ENCODE data around the gene SH3RF3. TPM values are rescaled to one million over a fixed set of nuclear protein-coding genes. Genes with fewer than 3 reads are reported as not detected.

SH3RF3 gene
- polyA plus RNA-seq, 4 donors = 4.5 to 6.4 (median 5.7) TPM

GRCh38 chr2:109136542-109136941 is 7.5 kb downstream of the SH3RF3 start:
- DNase-seq (ENCODE audit: low read depth in 4 of 4, low spot score in 2 of 4) = no peak

GRCh38 chr2:109137616-109138015 is 8.6 kb downstream of the SH3RF3 start:
- no peak for DNase-seq (ENCODE audit: low read depth in 4 of 4, low spot score in 2 of 4)

- DNase-seq (ENCODE audit: low read depth in 4 of 4, low spot score in 2 of 4) = no peak
Measured at GRCh38 chr2:109138449-109138848, 9.4 kb downstream of the SH3RF3 start.

- DNase-seq (ENCODE audit: low read depth in 4 of 4, low spot score in 2 of 4) = no peak
Measured at GRCh38 chr2:109139002-109139401, 10.0 kb downstream of the SH3RF3 start.

- no peak for DNase-seq (ENCODE audit: low read depth in 4 of 4, low spot score in 2 of 4)
Measured at GRCh38 chr2:109139865-109140396, 10.9 kb downstream of the SH3RF3 start.

GRCh38 chr2:109141006-109141600 is 12.1 kb downstream of the SH3RF3 start:
- DNase-seq (ENCODE audit: low read depth in 4 of 4, low spot score in 2 of 4) = no peak

GRCh38 chr2:109141727-109142283 is 12.8 kb downstream of the SH3RF3 start:
- DNase-seq (ENCODE audit: low read depth in 4 of 4, low spot score in 2 of 4) = no peak

GRCh38 chr2:109142416-109143210 is 13.6 kb downstream of the SH3RF3 start:
- DNase-seq (ENCODE audit: low read depth in 4 of 4, low spot score in 2 of 4) = no peak

GRCh38 chr2:109143214-109144187 is 14.5 kb downstream of the SH3RF3 start:
- DNase-seq (ENCODE audit: low read depth in 4 of 4, low spot score in 2 of 4) = no peak

GRCh38 chr2:109144271-109144670 is 15.3 kb downstream of the SH3RF3 start:
- no peak for DNase-seq (ENCODE audit: low read depth in 4 of 4, low spot score in 2 of 4)

- DNase-seq (ENCODE audit: low read depth in 4 of 4, low spot score in 2 of 4) = no peak
Measured at GRCh38 chr2:109144721-109145120, 15.7 kb downstream of the SH3RF3 start.

GRCh38 chr2:109145286-109145685 is 16.3 kb downstream of the SH3RF3 start:
- DNase-seq (ENCODE audit: low read depth in 4 of 4, low spot score in 2 of 4) = no peak

- no peak for DNase-seq (ENCODE audit: low read depth in 4 of 4, low spot score in 2 of 4)
Measured at GRCh38 chr2:109147405-109147804, 18.4 kb downstream of the SH3RF3 start.

- no peak for DNase-seq (ENCODE audit: low read depth in 4 of 4, low spot score in 2 of 4)
Measured at GRCh38 chr2:109148117-109148746, 19.2 kb downstream of the SH3RF3 start.

GRCh38 chr2:109148991-109149645 is 20.1 kb downstream of the SH3RF3 start:
- DNase-seq (ENCODE audit: low read depth in 4 of 4, low spot score in 2 of 4) = no peak

- no peak for DNase-seq (ENCODE audit: low read depth in 4 of 4, low spot score in 2 of 4)
Measured at GRCh38 chr2:109150559-109150958, 21.6 kb downstream of the SH3RF3 start.

- DNase-seq (ENCODE audit: low read depth in 4 of 4, low spot score in 2 of 4) = no peak
Measured at GRCh38 chr2:109151519-109151918, 22.5 kb downstream of the SH3RF3 start.

GRCh38 chr2:109153005-109153784 is 24.2 kb downstream of the SH3RF3 start:
- no peak for DNase-seq (ENCODE audit: low read depth in 4 of 4, low spot score in 2 of 4)

GRCh38 chr2:109153807-109154206 is 24.8 kb downstream of the SH3RF3 start:
- no peak for DNase-seq (ENCODE audit: low read depth in 4 of 4, low spot score in 2 of 4)
